ENCODE measurements around the gene AP2B1.

DNA sequence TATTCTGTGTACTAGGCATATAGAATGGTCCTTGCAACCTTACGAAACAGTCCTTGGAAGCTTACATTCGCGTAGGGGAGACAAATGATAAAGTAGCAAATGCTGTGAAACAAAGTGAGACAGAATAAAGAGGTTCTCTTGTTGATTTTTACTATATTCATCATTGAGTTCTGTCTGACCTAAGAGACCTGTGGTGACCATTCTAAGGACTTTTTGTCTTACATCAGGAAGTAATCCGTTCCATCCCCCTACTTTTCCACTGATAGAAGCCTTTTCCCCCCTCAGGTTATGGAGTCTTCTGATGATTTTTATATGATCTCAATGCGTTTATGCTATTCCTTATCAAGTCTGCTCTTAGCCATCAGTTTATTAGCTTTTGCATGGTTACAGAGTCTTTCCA lies 77.6 kb downstream of the AP2B1 start:
- TF ChIP-seq POLR2AphosphoS5 (IDR thresholded peaks at IDR 0.05) (no peak), POLR2A (IDR thresholded peaks at IDR 0.05) (no peak)
- TF ChIP-seq, protein P1, sequence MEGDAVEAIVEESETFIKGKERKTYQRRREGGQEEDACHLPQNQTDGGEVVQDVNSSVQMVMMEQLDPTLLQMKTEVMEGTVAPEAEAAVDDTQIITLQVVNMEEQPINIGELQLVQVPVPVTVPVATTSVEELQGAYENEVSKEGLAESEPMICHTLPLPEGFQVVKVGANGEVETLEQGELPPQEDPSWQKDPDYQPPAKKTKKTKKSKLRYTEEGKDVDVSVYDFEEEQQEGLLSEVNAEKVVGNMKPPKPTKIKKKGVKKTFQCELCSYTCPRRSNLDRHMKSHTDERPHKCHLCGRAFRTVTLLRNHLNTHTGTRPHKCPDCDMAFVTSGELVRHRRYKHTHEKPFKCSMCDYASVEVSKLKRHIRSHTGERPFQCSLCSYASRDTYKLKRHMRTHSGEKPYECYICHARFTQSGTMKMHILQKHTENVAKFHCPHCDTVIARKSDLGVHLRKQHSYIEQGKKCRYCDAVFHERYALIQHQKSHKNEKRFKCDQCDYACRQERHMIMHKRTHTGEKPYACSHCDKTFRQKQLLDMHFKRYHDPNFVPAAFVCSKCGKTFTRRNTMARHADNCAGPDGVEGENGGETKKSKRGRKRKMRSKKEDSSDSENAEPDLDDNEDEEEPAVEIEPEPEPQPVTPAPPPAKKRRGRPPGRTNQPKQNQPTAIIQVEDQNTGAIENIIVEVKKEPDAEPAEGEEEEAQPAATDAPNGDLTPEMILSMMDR (IDR thresholded peaks at IDR 0.05), result no peak
